Measurements from ENCODE around the gene BANP.
A peak's percentile ranks its signal among the peaks of the same experiment; 100 is the strongest.
"Not testable (repeated sequence)": the region's sequence is repeated elsewhere in the genome, so short reads cannot be mapped to it uniquely, and the experiment has no call there.

Gene BANP

GRCh38 chr16:87927195-87927562 lies 24.1 kb upstream of the BANP start:
- Mint-ChIP-seq H3K4me1 (peaks cover 19% of the 10 kb centered on the region), H3K27ac (no peak overlapping the region), H3K4me3 (no peak overlapping the region), H3K36me3 (ENCODE audit: low read depth) (no peaks in the 10 kb centered on the region), H3K27me3 (ENCODE audit: low read depth) (peaks cover 24% of the 10 kb centered on the region), H3K9me3 (no peaks in the 10 kb centered on the region)
- TF ChIP-seq CTCF (IDR thresholded peaks at IDR 0.05; ENCODE audit: unreplicated experiment in 3 of 3): no peak

GRCh38 chr16:87929986-87930385 lies 21.2 kb upstream of the BANP start:
- peaks cover 10% of the 10 kb centered on the region for H3K27me3 Mint-ChIP-seq (ENCODE audit: low read depth)
- peaks cover 7% of the 10 kb centered on the region for H3K4me1 Mint-ChIP-seq
- no peak overlapping the region for H3K27ac Mint-ChIP-seq
- no peaks in the 10 kb centered on the region for H3K9me3 Mint-ChIP-seq
- H3K36me3 Mint-ChIP-seq (ENCODE audit: low read depth): no peaks in the 10 kb centered on the region
- no peak for TF ChIP-seq CTCF (IDR thresholded peaks at IDR 0.05; ENCODE audit: unreplicated experiment in 3 of 3)
- no peak overlapping the region for H3K4me3 Mint-ChIP-seq

GRCh38 chr16:87930456-87930855 lies 20.8 kb upstream of the BANP start:
- peaks cover 10% of the 10 kb centered on the region for H3K27me3 Mint-ChIP-seq (ENCODE audit: low read depth)
- H3K36me3 Mint-ChIP-seq (ENCODE audit: low read depth): no peaks in the 10 kb centered on the region
- peak in 2 of 3 experiments; percentile 22 to 26 for TF ChIP-seq CTCF (IDR thresholded peaks at IDR 0.05; ENCODE audit: unreplicated experiment in 3 of 3)
- H3K4me1 Mint-ChIP-seq: peaks cover 4% of the 10 kb centered on the region
- H3K4me3 Mint-ChIP-seq: no peak overlapping the region
- no peak overlapping the region for H3K27ac Mint-ChIP-seq
- no peaks in the 10 kb centered on the region for H3K9me3 Mint-ChIP-seq

GRCh38 chr16:87931504-87931903 lies 19.7 kb upstream of the BANP start:
- Mint-ChIP-seq H3K36me3 (ENCODE audit: low read depth) (no peaks in the 10 kb centered on the region), H3K4me3 (no peak overlapping the region)

GRCh38 chr16:87932475-87933139 lies 18.6 kb upstream of the BANP start:
- H3K4me3 Mint-ChIP-seq; H3K4me1 Mint-ChIP-seq; H3K36me3 Mint-ChIP-seq (ENCODE audit: low read depth); H3K27ac Mint-ChIP-seq; H3K9me3 Mint-ChIP-seq: not testable (repeated sequence)
- H3K27me3 Mint-ChIP-seq (ENCODE audit: low read depth): peaks cover 15% of the 10 kb centered on the region

More at GRCh38 chr16:87931504-87931903, 19.7 kb upstream of the BANP start:
- H3K4me1 Mint-ChIP-seq: peaks cover under 1% of the 10 kb centered on the region
- TF ChIP-seq CTCF (IDR thresholded peaks at IDR 0.05; ENCODE audit: unreplicated experiment in 3 of 3): no peak
- no peaks in the 10 kb centered on the region for H3K9me3 Mint-ChIP-seq
- peaks cover 10% of the 10 kb centered on the region for H3K27me3 Mint-ChIP-seq (ENCODE audit: low read depth)
- no peak overlapping the region for H3K27ac Mint-ChIP-seq

GRCh38 chr16:87933140-87933495 lies 18.1 kb upstream of the BANP start:
- no peaks in the 10 kb centered on the region for H3K36me3 Mint-ChIP-seq (ENCODE audit: low read depth)
- no peak for TF ChIP-seq CTCF (IDR thresholded peaks at IDR 0.05; ENCODE audit: unreplicated experiment in 3 of 3)
- H3K9me3 Mint-ChIP-seq: no peaks in the 10 kb centered on the region
- no peaks in the 10 kb centered on the region for H3K4me1 Mint-ChIP-seq
- H3K27me3 Mint-ChIP-seq (ENCODE audit: low read depth): peaks cover 15% of the 10 kb centered on the region
- H3K27ac Mint-ChIP-seq: no peak overlapping the region
- H3K4me3 Mint-ChIP-seq: no peak overlapping the region

GRCh38 chr16:87934752-87935425 lies 16.3 kb upstream of the BANP start:
- peaks cover 15% of the 10 kb centered on the region for H3K27me3 Mint-ChIP-seq (ENCODE audit: low read depth)
- H3K36me3 Mint-ChIP-seq (ENCODE audit: low read depth); H3K4me3 Mint-ChIP-seq; H3K27ac Mint-ChIP-seq; H3K4me1 Mint-ChIP-seq; H3K9me3 Mint-ChIP-seq: not testable (repeated sequence)

GRCh38 chr16:87936016-87936374 lies 15.2 kb upstream of the BANP start:
- H3K4me3 Mint-ChIP-seq; H3K36me3 Mint-ChIP-seq (ENCODE audit: low read depth); H3K9me3 Mint-ChIP-seq; H3K27ac Mint-ChIP-seq; H3K4me1 Mint-ChIP-seq: not testable (repeated sequence)
- H3K27me3 Mint-ChIP-seq (ENCODE audit: low read depth): peaks cover 11% of the 10 kb centered on the region

All from nephron (organoid).